ENCODE results near the gene LRRC34.

The LRRC34 gene

DNA sequence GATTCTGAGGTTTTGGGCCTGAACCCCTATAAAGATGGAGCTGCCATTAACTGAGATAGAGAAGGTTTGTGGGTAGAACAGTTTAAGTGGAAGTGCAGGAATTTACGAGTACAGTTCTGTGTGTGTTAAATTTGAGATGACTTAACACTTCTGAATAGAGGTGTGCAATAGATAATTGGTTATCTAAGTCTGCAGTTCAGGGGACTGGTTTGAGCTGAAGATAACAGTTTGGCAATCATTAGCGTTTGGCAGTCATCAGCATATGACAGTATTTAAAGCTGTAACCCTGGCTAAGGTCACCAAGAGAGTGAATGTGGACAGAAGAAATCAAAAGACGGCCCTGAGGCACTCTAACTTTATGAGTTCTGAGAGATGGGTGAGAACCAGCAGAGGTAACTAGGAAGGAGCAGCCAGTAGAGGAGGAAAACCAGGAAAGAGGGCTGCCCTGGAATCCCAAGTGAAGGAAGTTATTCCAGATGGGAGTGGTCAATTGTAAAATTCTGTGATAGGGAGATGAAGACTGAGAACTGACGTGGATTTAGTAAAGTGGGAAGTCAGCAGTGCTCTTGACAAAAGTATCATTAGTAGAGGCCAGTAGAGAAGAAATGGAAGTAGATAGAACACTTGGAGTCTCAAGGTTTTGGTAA is 31.4 kb downstream of the LRRC34 start:
- Histone ChIP-seq H3K4me3 (replicated peaks; ENCODE audit: insufficient read depth, low read length) (no peak overlapping the region), H3K27ac (replicated peaks) (no peak overlapping the region), H3K27me3 (ENCODE audit: insufficient read depth, poor library complexity, severe bottlenecking) (no peaks in the 10 kb centered on the region)
- no peak for TF ChIP-seq POLR2AphosphoS5 (IDR thresholded peaks at IDR 0.05; ENCODE audit: low read depth)
- TF ChIP-seq, protein P1, sequence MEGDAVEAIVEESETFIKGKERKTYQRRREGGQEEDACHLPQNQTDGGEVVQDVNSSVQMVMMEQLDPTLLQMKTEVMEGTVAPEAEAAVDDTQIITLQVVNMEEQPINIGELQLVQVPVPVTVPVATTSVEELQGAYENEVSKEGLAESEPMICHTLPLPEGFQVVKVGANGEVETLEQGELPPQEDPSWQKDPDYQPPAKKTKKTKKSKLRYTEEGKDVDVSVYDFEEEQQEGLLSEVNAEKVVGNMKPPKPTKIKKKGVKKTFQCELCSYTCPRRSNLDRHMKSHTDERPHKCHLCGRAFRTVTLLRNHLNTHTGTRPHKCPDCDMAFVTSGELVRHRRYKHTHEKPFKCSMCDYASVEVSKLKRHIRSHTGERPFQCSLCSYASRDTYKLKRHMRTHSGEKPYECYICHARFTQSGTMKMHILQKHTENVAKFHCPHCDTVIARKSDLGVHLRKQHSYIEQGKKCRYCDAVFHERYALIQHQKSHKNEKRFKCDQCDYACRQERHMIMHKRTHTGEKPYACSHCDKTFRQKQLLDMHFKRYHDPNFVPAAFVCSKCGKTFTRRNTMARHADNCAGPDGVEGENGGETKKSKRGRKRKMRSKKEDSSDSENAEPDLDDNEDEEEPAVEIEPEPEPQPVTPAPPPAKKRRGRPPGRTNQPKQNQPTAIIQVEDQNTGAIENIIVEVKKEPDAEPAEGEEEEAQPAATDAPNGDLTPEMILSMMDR (IDR thresholded peaks at IDR 0.05; ENCODE audit: insufficient read depth, low read length), result no peak
- no peak for TF ChIP-seq GABPA (IDR thresholded peaks at IDR 0.05; ENCODE audit: low read depth)
- no peak for TF ChIP-seq SPI1 (IDR thresholded peaks at IDR 0.05; ENCODE audit: borderline replicate concordance, low read depth)
- TF ChIP-seq, protein P2, sequence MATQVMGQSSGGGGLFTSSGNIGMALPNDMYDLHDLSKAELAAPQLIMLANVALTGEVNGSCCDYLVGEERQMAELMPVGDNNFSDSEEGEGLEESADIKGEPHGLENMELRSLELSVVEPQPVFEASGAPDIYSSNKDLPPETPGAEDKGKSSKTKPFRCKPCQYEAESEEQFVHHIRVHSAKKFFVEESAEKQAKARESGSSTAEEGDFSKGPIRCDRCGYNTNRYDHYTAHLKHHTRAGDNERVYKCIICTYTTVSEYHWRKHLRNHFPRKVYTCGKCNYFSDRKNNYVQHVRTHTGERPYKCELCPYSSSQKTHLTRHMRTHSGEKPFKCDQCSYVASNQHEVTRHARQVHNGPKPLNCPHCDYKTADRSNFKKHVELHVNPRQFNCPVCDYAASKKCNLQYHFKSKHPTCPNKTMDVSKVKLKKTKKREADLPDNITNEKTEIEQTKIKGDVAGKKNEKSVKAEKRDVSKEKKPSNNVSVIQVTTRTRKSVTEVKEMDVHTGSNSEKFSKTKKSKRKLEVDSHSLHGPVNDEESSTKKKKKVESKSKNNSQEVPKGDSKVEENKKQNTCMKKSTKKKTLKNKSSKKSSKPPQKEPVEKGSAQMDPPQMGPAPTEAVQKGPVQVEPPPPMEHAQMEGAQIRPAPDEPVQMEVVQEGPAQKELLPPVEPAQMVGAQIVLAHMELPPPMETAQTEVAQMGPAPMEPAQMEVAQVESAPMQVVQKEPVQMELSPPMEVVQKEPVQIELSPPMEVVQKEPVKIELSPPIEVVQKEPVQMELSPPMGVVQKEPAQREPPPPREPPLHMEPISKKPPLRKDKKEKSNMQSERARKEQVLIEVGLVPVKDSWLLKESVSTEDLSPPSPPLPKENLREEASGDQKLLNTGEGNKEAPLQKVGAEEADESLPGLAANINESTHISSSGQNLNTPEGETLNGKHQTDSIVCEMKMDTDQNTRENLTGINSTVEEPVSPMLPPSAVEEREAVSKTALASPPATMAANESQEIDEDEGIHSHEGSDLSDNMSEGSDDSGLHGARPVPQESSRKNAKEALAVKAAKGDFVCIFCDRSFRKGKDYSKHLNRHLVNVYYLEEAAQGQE (IDR thresholded peaks at IDR 0.05; ENCODE audit: insufficient replicate concordance, low read depth), result no peak
- no peak for DNase-seq (ENCODE audit: low read depth in 1 of 2, low spot score in 1 of 2)

- DNase-seq (ENCODE audit: low read depth in 1 of 2, low spot score in 1 of 2), result no peak
- H3K4me3 ChIP-seq (replicated peaks; ENCODE audit: insufficient read depth, low read length), result no peak overlapping the region
- TF ChIP-seq, protein P1 (IDR thresholded peaks at IDR 0.05; ENCODE audit: insufficient read depth, low read length), result no peak
- TF ChIP-seq POLR2AphosphoS5 (IDR thresholded peaks at IDR 0.05; ENCODE audit: low read depth) (no peak), SPI1 (IDR thresholded peaks at IDR 0.05; ENCODE audit: borderline replicate concordance, low read depth) (no peak), GABPA (IDR thresholded peaks at IDR 0.05; ENCODE audit: low read depth) (no peak)
- TF ChIP-seq, protein P2 (IDR thresholded peaks at IDR 0.05; ENCODE audit: insufficient replicate concordance, low read depth), result no peak
- H3K27ac ChIP-seq (replicated peaks), result no peak overlapping the region
- no peaks in the 10 kb centered on the region for H3K27me3 ChIP-seq (ENCODE audit: insufficient read depth, poor library complexity, severe bottlenecking)
Observed at GRCh38 chr3:169780742-169781141, 32.0 kb downstream of the LRRC34 start.

DNA sequence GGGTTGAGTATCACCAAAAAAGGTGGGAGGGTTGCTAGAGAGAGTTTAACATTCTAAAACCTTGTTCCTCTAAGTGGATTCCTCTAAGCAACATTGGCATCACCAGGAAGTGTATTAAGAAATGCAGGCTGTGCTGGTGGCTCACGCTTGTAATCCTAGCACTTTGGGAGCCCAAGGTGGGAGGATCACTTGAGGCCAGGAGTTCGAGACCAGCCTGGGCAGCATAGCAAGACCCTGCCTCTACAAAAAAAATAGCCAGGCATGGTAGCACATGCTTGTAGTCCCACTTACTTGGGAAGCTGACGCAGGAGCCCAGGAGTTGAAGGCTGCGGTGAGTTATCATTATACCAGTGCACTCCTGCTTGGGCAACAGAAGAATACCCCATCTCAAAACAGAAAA is 34.9 kb downstream of the LRRC34 start:
- Histone ChIP-seq H3K4me3 (replicated peaks; ENCODE audit: insufficient read depth, low read length) (no peak overlapping the region), H3K27me3 (ENCODE audit: insufficient read depth, poor library complexity, severe bottlenecking) (no peaks in the 10 kb centered on the region), H3K27ac (replicated peaks) (no peak overlapping the region)
- no peak for DNase-seq (ENCODE audit: low read depth in 1 of 2, low spot score in 1 of 2)
- TF ChIP-seq SPI1 (IDR thresholded peaks at IDR 0.05; ENCODE audit: borderline replicate concordance, low read depth) (no peak), GABPA (IDR thresholded peaks at IDR 0.05; ENCODE audit: low read depth) (no peak), POLR2AphosphoS5 (IDR thresholded peaks at IDR 0.05; ENCODE audit: low read depth) (no peak)
- TF ChIP-seq, protein P2 (IDR thresholded peaks at IDR 0.05; ENCODE audit: insufficient replicate concordance, low read depth), result no peak
- TF ChIP-seq, protein P1 (IDR thresholded peaks at IDR 0.05; ENCODE audit: insufficient read depth, low read length), result no peak
